ENCODE data around the gene MRPS15.

The MRPS15 gene

GRCh38 chr1:36475341-36475740 lies 11.2 kb upstream of the MRPS15 start:
- no peak overlapping the region for H3K4me3 Mint-ChIP-seq

DNA sequence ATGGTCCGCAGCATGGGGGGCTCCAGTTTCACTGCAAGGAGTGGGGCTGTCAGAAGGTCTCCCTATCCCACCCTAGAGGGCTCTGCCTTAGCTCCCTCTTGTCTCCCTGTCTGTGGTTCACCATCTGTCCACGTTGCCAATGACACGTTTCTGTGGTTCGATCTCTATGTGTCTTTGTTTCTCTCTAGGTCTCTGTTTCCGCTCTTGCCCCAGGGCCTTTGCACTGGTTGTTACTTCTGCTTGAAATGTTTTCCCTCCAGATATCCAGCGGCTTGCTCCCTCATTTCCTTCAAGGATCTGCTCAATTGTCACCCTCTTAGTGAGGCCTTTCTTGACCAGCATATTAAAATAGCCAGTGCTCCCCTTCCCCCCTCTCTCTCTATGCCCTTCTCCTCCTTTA lies 8.5 kb upstream of the MRPS15 start:
- Mint-ChIP-seq H3K36me3 (ENCODE audit: low read depth) (no peaks in the 10 kb centered on the region), H3K9me3 (no peaks in the 10 kb centered on the region), H3K4me3 (no peak overlapping the region), H3K27me3 (ENCODE audit: low read depth, poor library complexity) (peaks cover 8% of the 10 kb centered on the region), H3K27ac (peak overlapping the region; percentile 60), H3K4me1 (peaks cover 70% of the 10 kb centered on the region)
- DNase-seq: no peak
- TF ChIP-seq, protein P1, sequence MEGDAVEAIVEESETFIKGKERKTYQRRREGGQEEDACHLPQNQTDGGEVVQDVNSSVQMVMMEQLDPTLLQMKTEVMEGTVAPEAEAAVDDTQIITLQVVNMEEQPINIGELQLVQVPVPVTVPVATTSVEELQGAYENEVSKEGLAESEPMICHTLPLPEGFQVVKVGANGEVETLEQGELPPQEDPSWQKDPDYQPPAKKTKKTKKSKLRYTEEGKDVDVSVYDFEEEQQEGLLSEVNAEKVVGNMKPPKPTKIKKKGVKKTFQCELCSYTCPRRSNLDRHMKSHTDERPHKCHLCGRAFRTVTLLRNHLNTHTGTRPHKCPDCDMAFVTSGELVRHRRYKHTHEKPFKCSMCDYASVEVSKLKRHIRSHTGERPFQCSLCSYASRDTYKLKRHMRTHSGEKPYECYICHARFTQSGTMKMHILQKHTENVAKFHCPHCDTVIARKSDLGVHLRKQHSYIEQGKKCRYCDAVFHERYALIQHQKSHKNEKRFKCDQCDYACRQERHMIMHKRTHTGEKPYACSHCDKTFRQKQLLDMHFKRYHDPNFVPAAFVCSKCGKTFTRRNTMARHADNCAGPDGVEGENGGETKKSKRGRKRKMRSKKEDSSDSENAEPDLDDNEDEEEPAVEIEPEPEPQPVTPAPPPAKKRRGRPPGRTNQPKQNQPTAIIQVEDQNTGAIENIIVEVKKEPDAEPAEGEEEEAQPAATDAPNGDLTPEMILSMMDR (IDR thresholded peaks at IDR 0.05): no peak

More at GRCh38 chr1:36475341-36475740, 11.2 kb upstream of the MRPS15 start:
- Mint-ChIP-seq H3K27ac (peak overlapping the region; percentile 83), H3K27me3 (ENCODE audit: low read depth, poor library complexity) (peaks cover 17% of the 10 kb centered on the region), H3K9me3 (no peaks in the 10 kb centered on the region), H3K36me3 (ENCODE audit: low read depth) (no peaks in the 10 kb centered on the region), H3K4me1 (peaks cover 61% of the 10 kb centered on the region)
- no peak for DNase-seq
- TF ChIP-seq, protein P1 (IDR thresholded peaks at IDR 0.05): no peak

- Mint-ChIP-seq H3K9me3 (no peaks in the 10 kb centered on the region), H3K27ac (peak overlapping the region; percentile 39), H3K36me3 (ENCODE audit: low read depth) (no peaks in the 10 kb centered on the region), H3K4me1 (peaks cover 76% of the 10 kb centered on the region), H3K4me3 (no peak overlapping the region), H3K27me3 (ENCODE audit: low read depth, poor library complexity) (peaks cover 8% of the 10 kb centered on the region)
- TF ChIP-seq, protein P1 (IDR thresholded peaks at IDR 0.05): no peak
- peak; percentile 25 for DNase-seq
These were observed 7.9 kb upstream of the MRPS15 start for GRCh38 chr1:36471830-36472641.

DNA sequence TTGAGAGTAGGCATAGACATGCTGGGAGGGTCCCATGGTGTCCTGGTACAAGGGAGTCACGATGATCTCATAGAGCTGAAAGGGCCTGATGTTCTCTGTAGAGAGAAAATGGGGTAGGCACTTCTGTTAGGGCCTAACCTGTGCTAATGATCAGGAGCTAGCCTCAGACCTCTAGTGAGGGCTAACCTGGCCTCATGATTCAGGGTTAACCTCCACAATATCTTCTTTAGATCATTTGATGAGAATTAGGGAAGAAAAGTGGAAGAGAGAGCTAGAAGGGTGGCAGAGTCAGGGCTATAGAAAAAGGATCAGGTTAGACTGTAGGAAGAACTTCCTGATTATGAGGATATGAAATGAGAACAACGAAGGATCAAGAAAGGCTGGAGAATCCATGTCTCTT lies 5.0 kb upstream of the MRPS15 start:
- peaks cover 77% of the 10 kb centered on the region for H3K4me1 Mint-ChIP-seq
- no peaks in the 10 kb centered on the region for H3K36me3 Mint-ChIP-seq (ENCODE audit: low read depth)
- H3K4me3 Mint-ChIP-seq: no peak overlapping the region
- no peak for DNase-seq
- no peak overlapping the region for H3K27ac Mint-ChIP-seq
- TF ChIP-seq, protein P1 (IDR thresholded peaks at IDR 0.05): no peak
- H3K27me3 Mint-ChIP-seq (ENCODE audit: low read depth, poor library complexity): peaks cover 8% of the 10 kb centered on the region
- H3K9me3 Mint-ChIP-seq: no peaks in the 10 kb centered on the region

GRCh38 chr1:36467700-36468455 lies 3.7 kb upstream of the MRPS15 start:
- DNase-seq: no peak
- no peaks in the 10 kb centered on the region for H3K9me3 Mint-ChIP-seq
- H3K36me3 Mint-ChIP-seq (ENCODE audit: low read depth): no peaks in the 10 kb centered on the region
- H3K4me1 Mint-ChIP-seq: peaks cover 84% of the 10 kb centered on the region
- peak overlapping the region; percentile 100 for H3K27ac Mint-ChIP-seq
- TF ChIP-seq, protein P1 (IDR thresholded peaks at IDR 0.05): no peak
- H3K27me3 Mint-ChIP-seq (ENCODE audit: low read depth, poor library complexity): peaks cover 4% of the 10 kb centered on the region
- H3K4me3 Mint-ChIP-seq: no peak overlapping the region
